HCT116 (cell line): ENCODE results near the gene SRRM2. TPM values are rescaled to one million over a fixed set of nuclear protein-coding genes. Genes with fewer than 3 reads are reported as not detected.

Source experiments
- ATAC-seq: fragments of 200-7000 bp; cut with Tn5 transposase; 2 replicates; pipeline ENCODE4 v1.9.1; 2020; ENCODE audit warnings: mild to moderate bottlenecking, moderate library complexity
- BruUV-seq: library from RNA; stranded (reverse); fragments of 400-500 nt; replicated peaks from 2 replicates; lab custom pipeline; 2021; lab: Mats Ljungman, UMichigan
- CTCF ChIA-PET: fragments of 300-600 bp; sonication (Branson Sonifier 250); formaldehyde crosslinking; loops from one replicate; lab custom pipeline; 2021; ENCODE audit warnings: antibody characterized with exemption; lab: Charles Lee
- POLR2A ChIA-PET: fragments of 300-600, 350-600 bp; sonication (Branson Sonifier 250); formaldehyde crosslinking; loops from one replicate; lab custom pipeline; 2021; ENCODE audit warnings: antibody characterized with exemption; lab: Charles Lee
- RAD21 ChIA-PET, 2 experiments: fragments of 300-600 bp; sonication (Branson Sonifier 250); formaldehyde crosslinking; loops; one replicate each; lab custom pipeline; 2023; ENCODE audit warnings: low total read pairs in 2 of 2; ENCODE audit not compliant: uncharacterized antibody in 2 of 2, unreplicated experiment in 2 of 2, low non-redundant PET in 1 of 2; lab: Charles Lee
- DNase-seq: peaks from one replicate; pipeline ENCODE4 v3.0.0-alpha.2; 2010; ENCODE audit warnings: low read depth, low spot score
- H2AFZ ChIP-seq: fragments of 200-600 bp; shearing (Covaris generic), sonication (generic); 2 replicates; pipeline ENCODE4 v1.6.1; 2017; ENCODE audit warnings: low read depth, mixed run types, mixed read lengths, antibody characterized with exemption, low read length; ENCODE audit not compliant: poor library complexity, severe bottlenecking
- H3K27ac ChIP-seq: 2 replicates; pipeline ENCODE4 v1.5.1; 2012; ENCODE audit warnings: low read depth, low read length
- H3K27me3 ChIP-seq: fragments of 200-600 bp; sonication (generic); 2 replicates; pipeline ENCODE4 v1.6.1; 2016; ENCODE audit warnings: mixed run types, low read length, mixed read lengths; ENCODE audit not compliant: insufficient read depth
- H3K36me3 ChIP-seq, 2 experiments: fragments of 200-500 bp in 1 of 2; fragments of 200-600 bp in 1 of 2; sonication (Bioruptor generic) in 1 of 2; sonication (generic) in 1 of 2; 2 replicates each; pipeline versions ENCODE4 v1.5.1 to v1.6.1; 2014 to 2016; ENCODE audit warnings: low read length in 2 of 2, inconsistent platforms in 1 of 2, mixed read lengths in 1 of 2, mixed run types in 1 of 2; ENCODE audit not compliant: insufficient read depth in 2 of 2, control insufficient read depth in 1 of 2
- H3K4me1 ChIP-seq, 2 experiments: fragments of 200-600 bp in 1 of 2; sonication (generic) in 1 of 2; 2 replicates each; pipeline versions ENCODE4 v1.5.1 to v1.6.1; 2012 to 2017; ENCODE audit warnings: low read length in 2 of 2, inconsistent platforms in 1 of 2, mild to moderate bottlenecking in 1 of 2, mixed read lengths in 1 of 2, mixed run types in 1 of 2, moderate library complexity in 1 of 2; ENCODE audit not compliant: insufficient read depth in 2 of 2, control insufficient read depth in 1 of 2
- H3K4me2 ChIP-seq: fragments of 200-600 bp; sonication (generic); 2 replicates; pipeline ENCODE4 v1.6.1; 2017; ENCODE audit warnings: mixed run types, low read length, mixed read lengths
- H3K4me3 ChIP-seq, 2 experiments: fragments of 200-600 bp in 1 of 2; sonication (generic) in 1 of 2; replicated peaks in 1 of 2; 2 replicates each; pipeline ENCODE4 v1.5.1; 2011 to 2016; ENCODE audit warnings: low read length in 2 of 2, control low read depth in 1 of 2, low read depth in 1 of 2, mild to moderate bottlenecking in 1 of 2, mixed read lengths in 1 of 2, mixed run types in 1 of 2
- H3K79me2 ChIP-seq: fragments of 200-600 bp; sonication (generic); 2 replicates; pipeline ENCODE4 v1.6.1; 2017; ENCODE audit warnings: mild to moderate bottlenecking, mixed run types, low read length, moderate library complexity, mixed read lengths; ENCODE audit not compliant: insufficient read depth
- H3K9ac ChIP-seq: fragments of 200-600 bp; sonication (generic); 2 replicates; pipeline ENCODE4 v1.6.1; 2016; ENCODE audit warnings: low read length, mixed read lengths
- H3K9me2 ChIP-seq: fragments of 200-600 bp; sonication (generic), shearing (Covaris generic); 2 replicates; pipeline ENCODE4 v1.6.1; 2017; ENCODE audit warnings: mixed run types, mild to moderate bottlenecking, moderate library complexity; ENCODE audit not compliant: insufficient read depth
- H3K9me3 ChIP-seq, 2 experiments: fragments of 200-500 bp in 1 of 2; fragments of 200-600 bp in 1 of 2; sonication (Bioruptor generic) in 1 of 2; sonication (generic) in 1 of 2; 2 replicates each; pipeline ENCODE4 v1.6.1; 2014 to 2017; ENCODE audit warnings: low read length in 2 of 2, mixed read lengths in 2 of 2, inconsistent platforms in 1 of 2, low read depth in 1 of 2, mild to moderate bottlenecking in 1 of 2, mixed run types in 1 of 2, moderate library complexity in 1 of 2; ENCODE audit not compliant: control insufficient read depth in 1 of 2, insufficient read depth in 1 of 2
- H4K20me1 ChIP-seq: fragments of 200-600 bp; sonication (generic), shearing (Covaris generic); 2 replicates; pipeline ENCODE4 v1.6.1; 2017; ENCODE audit warnings: mixed run types, mild to moderate bottlenecking, moderate library complexity; ENCODE audit not compliant: insufficient read depth
- CBX3 ChIP-seq: IDR thresholded peaks from 2 replicates; pipeline ENCODE4 v1.6.1; 2012; ENCODE audit warnings: low read depth
- CTCF ChIP-seq, 3 experiments: fragments of 200-600 bp in 1 of 3; sonication (generic) in 1 of 3; IDR thresholded peaks in 2 of 3; conservative IDR thresholded peaks in 1 of 3; 2 replicates each; pipeline ENCODE4 v1.5.1; 2012 to 2017; ENCODE audit warnings: low read depth in 2 of 3, low read length in 2 of 3, antibody characterized with exemption in 1 of 3, borderline replicate concordance in 1 of 3, control low read depth in 1 of 3, mild to moderate bottlenecking in 1 of 3, mixed read lengths in 1 of 3, mixed run types in 1 of 3, moderate library complexity in 1 of 3; ENCODE audit not compliant: insufficient read depth in 1 of 3
- FOSL1 ChIP-seq: IDR thresholded peaks from 2 replicates; pipeline ENCODE4 v1.6.1; 2012; ENCODE audit warnings: low read depth
- MAX ChIP-seq: IDR thresholded peaks from 2 replicates; pipeline ENCODE4 v1.6.1; 2012
- SP1 ChIP-seq: IDR thresholded peaks from 2 replicates; pipeline ENCODE4 v1.6.1; 2012; ENCODE audit warnings: low read depth
- SRF ChIP-seq: IDR thresholded peaks from 2 replicates; pipeline ENCODE4 v1.6.1; 2012; ENCODE audit warnings: low read depth
- YY1 ChIP-seq: IDR thresholded peaks from 2 replicates; pipeline ENCODE4 v1.6.1; 2011; ENCODE audit warnings: low read length, low read depth, moderate library complexity, mild to moderate bottlenecking; ENCODE audit not compliant: insufficient replicate concordance; ENCODE audit errors: extremely low read depth
- ZBTB33 ChIP-seq: IDR thresholded peaks from 2 replicates; pipeline ENCODE4 v1.6.1; 2011; ENCODE audit warnings: mild to moderate bottlenecking, low read length, moderate library complexity; ENCODE audit not compliant: insufficient replicate concordance; ENCODE audit errors: extremely low read depth
- ZNF274 ChIP-seq: fragments of 200-500 bp; sonication (Bioruptor generic); IDR thresholded peaks from 2 replicates; pipeline ENCODE4 v1.6.1; 2014; ENCODE audit warnings: mild to moderate bottlenecking, low read depth, low read length, inconsistent platforms
- intact Hi-C: fragments of 100-400 bp; cut with micrococcal nuclease; formaldehyde crosslinking; loops from 2 replicates; pipeline ENCODE4 v1.10.0; 2022
- total RNA-seq: library from RNA; stranded (reverse); gene quantifications from one replicate; pipeline ENCODE4 v1.2.1, GENCODE V29; 2021; ENCODE audit not compliant: unreplicated experiment

The SRRM2 gene
- total RNA-seq, 1 experiment from 2014 or later = 541 TPM

GRCh38 chr16:2744711-2745110, 7.7 kb upstream of the SRRM2 start:
- no TSS peak for BruUV-seq
- POLR2A ChIA-PET = no interaction called here

More at GRCh38 chr16:2744711-2745110, 7.7 kb upstream of the SRRM2 start:
- Histone ChIP-seq H3K4me1 (peaks cover 0 to 7% of the 10 kb centered on the region in 2 experiments; a peak in 2 of 4 replicates), H3K79me2 (no peaks in the 10 kb centered on the region), H4K20me1 (no peaks in the 10 kb centered on the region), H3K36me3 (no peaks in the 10 kb centered on the region), H3K4me2 (no peak overlapping the region), H3K9ac (no peak overlapping the region), H3K27ac (no peak overlapping the region), H3K9me3 (no peaks in the 10 kb centered on the region), H3K4me3 (no peak overlapping the region), H2AFZ (no peak overlapping the region), H3K9me2 (no peaks in the 10 kb centered on the region), H3K27me3 (no peaks in the 10 kb centered on the region)
- ATAC-seq = no peak
- ChIA-PET RAD21 (no interaction called here), CTCF (no interaction called here)
- intact Hi-C loops = no loop called here
- TF ChIP-seq CTCF (IDR thresholded peaks at IDR 0.05 in 2 of 3, conservative IDR thresholded peaks at IDR 0.05 in 1 of 3; ENCODE audit: borderline replicate concordance in 1 of 3, insufficient read depth in 1 of 3, low read depth in 2 of 3, low read length in 2 of 3) = no peak
- no peak for TF ChIP-seq ZNF274
- no peak for TF ChIP-seq CBX3
- TF ChIP-seq FOSL1 = no peak
- no peak for TF ChIP-seq SRF
- no peak for TF ChIP-seq ZBTB33
- TF ChIP-seq SP1 = no peak
- TF ChIP-seq MAX = no peak
- no peak for TF ChIP-seq YY1
- no peak for DNase-seq
